Measurements from ENCODE around the gene SLC44A2.

SLC44A2 gene

GRCh38 chr19:10641248-10641647 lies 15.9 kb downstream of the SLC44A2 start:
- DNase-seq (ENCODE audit: low read depth) = no peak
- H3K4me3 ChIP-seq (ENCODE audit: low read length) = no peak overlapping the region
- peaks cover 18% of the 10 kb centered on the region for H3K36me3 ChIP-seq (ENCODE audit: control insufficient read depth, insufficient read depth, low read length, severe bottlenecking)
- H3K4me1 ChIP-seq (ENCODE audit: control insufficient read depth, insufficient read depth, low read length) = peaks cover 22% of the 10 kb centered on the region
- H3K9me3 ChIP-seq (ENCODE audit: control insufficient read depth, low read length) = no peaks in the 10 kb centered on the region
- H3K9ac ChIP-seq (ENCODE audit: low read length) = no peak overlapping the region
- no peaks in the 10 kb centered on the region for H3K27me3 ChIP-seq (replicated peaks; ENCODE audit: control insufficient read depth, insufficient read depth, low read length)

- DNase-seq (ENCODE audit: low read depth) = no peak
- Histone ChIP-seq H3K36me3 (ENCODE audit: control insufficient read depth, insufficient read depth, low read length, severe bottlenecking) (peaks cover 7% of the 10 kb centered on the region), H3K27me3 (replicated peaks; ENCODE audit: control insufficient read depth, insufficient read depth, low read length) (no peaks in the 10 kb centered on the region), H3K9ac (ENCODE audit: low read length) (no peak overlapping the region), H3K4me3 (ENCODE audit: low read length) (no peak overlapping the region), H3K4me1 (ENCODE audit: control insufficient read depth, insufficient read depth, low read length) (peaks cover 22% of the 10 kb centered on the region), H3K9me3 (ENCODE audit: control insufficient read depth, low read length) (no peaks in the 10 kb centered on the region)
These were observed 17.3 kb downstream of the SLC44A2 start for GRCh38 chr19:10642473-10643171.

- Histone ChIP-seq H3K36me3 (ENCODE audit: control insufficient read depth, insufficient read depth, low read length, severe bottlenecking) (no peaks in the 10 kb centered on the region), H3K9me3 (ENCODE audit: control insufficient read depth, low read length) (no peaks in the 10 kb centered on the region), H3K27me3 (replicated peaks; ENCODE audit: control insufficient read depth, insufficient read depth, low read length) (no peaks in the 10 kb centered on the region), H3K9ac (ENCODE audit: low read length) (no peak overlapping the region), H3K4me3 (ENCODE audit: low read length) (no peak overlapping the region), H3K4me1 (ENCODE audit: control insufficient read depth, insufficient read depth, low read length) (peaks cover 22% of the 10 kb centered on the region)
- DNase-seq (ENCODE audit: low read depth) = no peak
These were observed 18.0 kb downstream of the SLC44A2 start for GRCh38 chr19:10643172-10643967.

GRCh38 chr19:10643968-10644259 lies 18.6 kb downstream of the SLC44A2 start:
- H3K4me1 ChIP-seq (ENCODE audit: control insufficient read depth, insufficient read depth, low read length) = peaks cover 22% of the 10 kb centered on the region
- peak; percentile 43 for DNase-seq (ENCODE audit: low read depth)
- H3K4me3 ChIP-seq (ENCODE audit: low read length) = no peak overlapping the region
- no peaks in the 10 kb centered on the region for H3K36me3 ChIP-seq (ENCODE audit: control insufficient read depth, insufficient read depth, low read length, severe bottlenecking)
- no peaks in the 10 kb centered on the region for H3K27me3 ChIP-seq (replicated peaks; ENCODE audit: control insufficient read depth, insufficient read depth, low read length)
- no peak overlapping the region for H3K9ac ChIP-seq (ENCODE audit: low read length)
- H3K9me3 ChIP-seq (ENCODE audit: control insufficient read depth, low read length) = no peaks in the 10 kb centered on the region

- DNase-seq (ENCODE audit: low read depth) = peak; percentile 93
- Histone ChIP-seq H3K36me3 (ENCODE audit: control insufficient read depth, insufficient read depth, low read length, severe bottlenecking) (no peaks in the 10 kb centered on the region), H3K9me3 (ENCODE audit: control insufficient read depth, low read length) (no peaks in the 10 kb centered on the region), H3K4me1 (ENCODE audit: control insufficient read depth, insufficient read depth, low read length) (peaks cover 17% of the 10 kb centered on the region), H3K4me3 (ENCODE audit: low read length) (no peak overlapping the region), H3K9ac (ENCODE audit: low read length) (no peak overlapping the region), H3K27me3 (replicated peaks; ENCODE audit: control insufficient read depth, insufficient read depth, low read length) (no peaks in the 10 kb centered on the region)
These were observed 19.1 kb downstream of the SLC44A2 start for GRCh38 chr19:10644260-10645007.

GRCh38 chr19:10646456-10647159 lies 21.3 kb downstream of the SLC44A2 start:
- H3K4me3 ChIP-seq (ENCODE audit: low read length) = no peak overlapping the region
- H3K9ac ChIP-seq (ENCODE audit: low read length) = no peak overlapping the region
- H3K36me3 ChIP-seq (ENCODE audit: control insufficient read depth, insufficient read depth, low read length, severe bottlenecking) = no peaks in the 10 kb centered on the region
- DNase-seq (ENCODE audit: low read depth) = no peak
- no peaks in the 10 kb centered on the region for H3K27me3 ChIP-seq (replicated peaks; ENCODE audit: control insufficient read depth, insufficient read depth, low read length)
- H3K9me3 ChIP-seq (ENCODE audit: control insufficient read depth, low read length) = no peaks in the 10 kb centered on the region
- H3K4me1 ChIP-seq (ENCODE audit: control insufficient read depth, insufficient read depth, low read length) = peaks cover 10% of the 10 kb centered on the region

- Histone ChIP-seq H3K27me3 (replicated peaks; ENCODE audit: control insufficient read depth, insufficient read depth, low read length) (no peaks in the 10 kb centered on the region), H3K9me3 (ENCODE audit: control insufficient read depth, low read length) (no peaks in the 10 kb centered on the region), H3K36me3 (ENCODE audit: control insufficient read depth, insufficient read depth, low read length, severe bottlenecking) (no peaks in the 10 kb centered on the region), H3K4me3 (ENCODE audit: low read length) (no peak overlapping the region), H3K4me1 (ENCODE audit: control insufficient read depth, insufficient read depth, low read length) (peaks cover 21% of the 10 kb centered on the region), H3K9ac (ENCODE audit: low read length) (no peak overlapping the region)
- no peak for DNase-seq (ENCODE audit: low read depth)
These were observed 23.0 kb downstream of the SLC44A2 start for GRCh38 chr19:10648360-10648759.

- H3K9me3 ChIP-seq (ENCODE audit: control insufficient read depth, low read length) = no peaks in the 10 kb centered on the region
- H3K4me3 ChIP-seq (ENCODE audit: low read length) = peak overlapping the region; percentile 93
- H3K36me3 ChIP-seq (ENCODE audit: control insufficient read depth, insufficient read depth, low read length, severe bottlenecking) = no peaks in the 10 kb centered on the region
These were observed 26.5 kb downstream of the SLC44A2 start for GRCh38 chr19:10651851-10652250.

GRCh38 chr19:10653482-10653731 lies 28.1 kb downstream of the SLC44A2 start:
- Histone ChIP-seq H3K36me3 (ENCODE audit: control insufficient read depth, insufficient read depth, low read length, severe bottlenecking) (peaks cover 3% of the 10 kb centered on the region), H3K9me3 (ENCODE audit: control insufficient read depth, low read length) (no peaks in the 10 kb centered on the region), H3K9ac (ENCODE audit: low read length) (peak overlapping the region; percentile 98), H3K27me3 (replicated peaks; ENCODE audit: control insufficient read depth, insufficient read depth, low read length) (no peaks in the 10 kb centered on the region), H3K4me1 (ENCODE audit: control insufficient read depth, insufficient read depth, low read length) (peaks cover 26% of the 10 kb centered on the region), H3K4me3 (ENCODE audit: low read length) (peak overlapping the region; percentile 93)
- DNase-seq (ENCODE audit: low read depth) = no peak

More at GRCh38 chr19:10651851-10652250, 26.5 kb downstream of the SLC44A2 start:
- H3K9ac ChIP-seq (ENCODE audit: low read length) = peak overlapping the region; percentile 98
- H3K27me3 ChIP-seq (replicated peaks; ENCODE audit: control insufficient read depth, insufficient read depth, low read length) = no peaks in the 10 kb centered on the region
- no peak for DNase-seq (ENCODE audit: low read depth)
- H3K4me1 ChIP-seq (ENCODE audit: control insufficient read depth, insufficient read depth, low read length) = peaks cover 26% of the 10 kb centered on the region

GRCh38 chr19:10653732-10654609 lies 28.6 kb downstream of the SLC44A2 start, which contains the start of gene ILF3:
Gene ILF3, plus strand, starts transcription at chr19:10654346. Its CDS starts 16,260 bp downstream, at chr19:10670606.
- DNase-seq (ENCODE audit: low read depth) = peak; percentile 100
- Histone ChIP-seq H3K36me3 (ENCODE audit: control insufficient read depth, insufficient read depth, low read length, severe bottlenecking) (peaks cover 3% of the 10 kb centered on the region), H3K4me3 (ENCODE audit: low read length) (peak within 1 kb of the TSS; percentile 93), H3K27me3 (replicated peaks; ENCODE audit: control insufficient read depth, insufficient read depth, low read length) (no peaks in the 10 kb centered on the region), H3K9ac (ENCODE audit: low read length) (peak within 1 kb of the TSS; percentile 98), H3K9me3 (ENCODE audit: control insufficient read depth, low read length) (no peaks in the 10 kb centered on the region), H3K4me1 (ENCODE audit: control insufficient read depth, insufficient read depth, low read length) (peaks cover 26% of the 10 kb centered on the region)

Data from adipocyte (in vitro differentiated cells).